ENCODE results near the gene ACTL10.

ACTL10 gene

DNA sequence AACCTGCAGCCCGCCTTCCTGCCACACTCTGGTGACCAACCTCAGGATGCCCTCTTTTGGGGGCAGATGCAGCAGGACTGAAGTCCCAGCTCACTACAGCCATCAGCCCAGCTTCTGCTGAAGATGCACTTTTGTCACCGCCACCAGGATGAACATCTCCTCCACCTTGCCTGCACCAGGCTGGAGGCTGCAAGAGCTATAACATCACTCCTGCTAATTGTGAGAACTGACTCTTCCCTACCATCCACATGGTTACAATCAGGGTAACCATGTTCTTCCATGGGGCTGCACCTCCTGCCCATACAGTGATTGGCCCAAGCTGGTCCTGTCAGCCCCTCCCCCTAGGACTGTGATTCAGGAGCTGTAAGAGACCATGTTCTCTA is 2.0 kb upstream of the ACTL10 start:
- DNase-seq = no peak

DNA sequence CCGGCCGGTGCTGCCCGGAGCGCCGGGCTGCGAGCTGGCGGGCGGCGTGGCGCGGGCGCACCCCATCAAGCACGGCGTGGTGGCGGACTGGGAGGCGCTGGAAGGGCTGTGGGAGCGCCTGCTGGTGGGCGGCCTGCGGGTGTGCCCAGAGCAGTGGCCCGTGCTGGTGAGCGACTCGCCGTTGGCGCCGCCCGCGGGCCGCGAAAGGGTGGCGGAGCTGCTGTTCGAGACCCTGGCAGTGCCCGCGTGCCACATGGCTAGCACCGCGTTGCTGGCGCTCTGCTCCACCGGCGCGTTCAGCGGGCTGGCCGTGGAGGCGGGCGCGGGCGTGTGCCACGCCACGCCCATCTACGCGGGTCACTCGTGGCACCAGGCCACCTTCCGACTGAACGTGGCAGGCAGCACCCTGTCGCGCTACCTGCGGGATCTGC is 517 bp downstream of the ACTL10 start:
- DNase-seq = no peak

DNA sequence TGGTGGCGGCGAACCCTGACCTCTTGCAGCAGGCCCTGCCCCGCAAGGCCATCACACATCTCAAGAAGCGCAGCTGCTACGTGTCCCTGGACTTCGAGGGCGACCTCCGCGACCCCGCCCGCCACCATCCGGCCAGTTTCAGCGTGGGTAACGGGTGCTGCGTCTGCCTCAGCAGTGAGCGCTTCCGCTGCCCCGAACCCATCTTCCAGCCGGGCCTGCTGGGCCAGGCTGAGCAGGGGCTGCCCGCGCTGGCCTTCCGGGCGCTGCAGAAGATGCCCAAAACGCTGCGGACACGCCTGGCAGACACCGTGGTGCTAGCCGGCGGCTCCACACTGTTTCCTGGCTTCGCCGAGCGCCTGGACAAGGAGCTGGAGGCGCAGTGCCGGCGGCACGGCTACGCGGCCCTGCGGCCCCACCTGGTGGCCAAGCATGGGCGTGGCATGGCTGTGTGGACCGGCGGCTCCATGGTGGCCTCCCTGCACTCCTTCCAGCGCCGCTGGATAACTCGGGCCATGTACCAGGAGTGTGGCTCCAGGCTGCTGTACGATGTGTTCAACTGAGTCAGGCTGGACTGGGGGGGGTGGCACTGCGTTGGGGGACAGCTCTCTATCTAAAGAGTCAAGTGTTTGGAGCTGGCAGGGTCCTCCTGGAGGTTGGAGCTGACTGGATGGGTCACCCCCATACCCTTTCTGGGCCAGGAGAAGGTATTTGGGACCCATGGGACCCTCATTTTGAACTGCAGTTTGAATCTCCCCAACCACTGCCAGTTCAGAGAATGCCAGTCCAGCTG is 1.1 kb downstream of the ACTL10 start:
- DNase-seq = peak; percentile 83

- no peak for DNase-seq
These were observed 1.9 kb downstream of the ACTL10 start for GRCh38 chr20:33668466-33669155.

GRCh38 chr20:33669224-33669623 is 2.5 kb downstream of the ACTL10 start:
- no peak for DNase-seq

GRCh38 chr20:33669873-33670640 is 3.3 kb downstream of the ACTL10 start:
- no peak for DNase-seq

GRCh38 chr20:33670715-33671499 is 4.2 kb downstream of the ACTL10 start:
- DNase-seq = no peak

DNA sequence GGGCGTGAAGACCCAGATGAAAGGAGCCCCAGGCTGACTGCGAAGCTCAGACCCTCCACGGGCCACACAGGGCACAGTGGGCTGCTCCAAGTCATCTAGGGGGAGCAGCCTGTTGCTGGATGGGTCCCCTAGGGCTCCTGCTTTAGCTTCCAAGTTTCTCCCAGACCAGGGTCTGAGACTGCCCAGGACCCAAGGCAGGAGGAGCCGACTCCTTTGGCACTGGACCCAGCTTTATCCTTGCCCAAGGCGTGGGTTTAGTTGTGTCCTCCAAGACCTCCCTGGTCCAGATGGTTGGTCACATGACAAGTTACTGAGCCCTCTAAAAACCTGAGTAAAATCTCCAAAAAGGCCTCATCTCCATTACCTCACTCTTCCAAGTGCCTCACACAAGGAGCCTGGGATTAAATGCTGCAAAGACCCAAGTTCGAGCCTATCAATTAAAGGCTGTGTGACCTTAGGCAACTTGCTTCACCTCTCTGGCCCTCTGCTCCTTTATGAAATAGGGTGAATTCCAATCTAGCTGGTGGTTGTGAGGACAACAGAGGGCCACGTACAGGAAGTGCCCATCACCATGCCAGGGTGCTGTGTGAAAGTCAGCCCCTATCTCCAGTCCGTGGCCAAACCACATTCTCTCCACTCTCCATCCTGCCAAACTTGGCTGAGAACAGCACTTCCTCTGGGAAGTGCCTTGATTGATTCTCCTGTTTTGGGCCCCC is 5.0 kb downstream of the ACTL10 start:
- no peak for DNase-seq

DNA sequence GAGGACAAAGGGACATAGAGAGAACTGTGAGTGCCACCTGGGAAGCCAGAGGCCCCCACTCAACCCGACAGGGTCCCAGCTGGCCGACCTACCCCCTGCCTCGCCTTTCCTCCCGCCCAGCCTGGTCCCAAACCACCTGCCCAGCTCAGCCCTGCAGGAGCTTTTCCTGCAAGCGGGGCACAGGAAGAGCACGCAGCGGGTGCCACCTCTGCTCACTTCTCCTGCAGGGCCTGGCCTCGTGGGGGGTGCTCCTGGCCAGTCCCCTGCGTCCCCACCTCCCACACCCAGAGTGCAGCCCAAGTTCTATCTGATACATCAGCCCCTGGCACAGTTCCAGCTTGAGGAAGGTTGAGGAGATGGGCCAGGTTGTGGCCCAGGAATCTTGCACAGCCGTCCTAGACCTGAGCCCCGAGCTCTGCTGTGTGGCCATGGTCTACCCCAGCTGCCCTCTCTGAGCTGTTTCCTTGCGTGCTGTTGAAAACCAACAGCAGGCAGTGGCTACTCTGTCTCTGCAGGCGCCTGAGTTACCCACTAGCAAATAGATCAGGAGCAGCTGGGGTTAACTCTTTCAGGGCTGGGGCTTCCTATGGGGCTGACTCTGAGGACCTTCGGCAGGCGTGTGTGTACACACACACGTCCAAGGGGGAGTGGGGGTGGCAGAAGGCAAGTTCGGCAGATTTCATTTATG is 5.8 kb downstream of the ACTL10 start:
- no peak for DNase-seq

- DNase-seq = no peak
These were observed 6.3 kb downstream of the ACTL10 start for GRCh38 chr20:33673114-33673409.

GRCh38 chr20:33673410-33674293 is 6.9 kb downstream of the ACTL10 start:
- DNase-seq = peak; percentile 24

GRCh38 chr20:33674294-33675135 is 7.8 kb downstream of the ACTL10 start, which contains the start of gene NECAB3:
Gene NECAB3 (minus strand): TSS chr20:33674428. CDS start chr20:33674352, 76 bp downstream.
- DNase-seq = peak; percentile 78

- DNase-seq = no peak
These were observed 8.6 kb downstream of the ACTL10 start for GRCh38 chr20:33675136-33675959.

DNA sequence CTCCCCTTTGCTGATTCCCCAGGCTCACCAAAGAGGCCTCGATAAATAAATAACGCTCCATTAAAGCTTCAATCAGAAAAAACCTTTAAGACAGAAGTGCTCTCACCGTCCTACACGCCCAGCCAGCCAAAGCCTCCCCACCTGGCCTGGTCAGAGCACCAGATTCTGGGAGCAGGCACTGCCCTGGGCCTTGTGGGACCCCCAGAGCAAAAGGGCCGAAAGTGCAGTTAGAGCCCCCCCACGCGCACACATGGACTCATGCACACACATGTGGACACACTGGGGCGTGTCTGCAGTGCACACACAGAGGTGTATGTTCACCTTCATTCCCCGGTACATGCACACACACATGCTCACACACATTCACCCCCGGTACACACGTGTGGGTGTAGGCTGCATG is 9.4 kb downstream of the ACTL10 start:
- DNase-seq = no peak

DNA sequence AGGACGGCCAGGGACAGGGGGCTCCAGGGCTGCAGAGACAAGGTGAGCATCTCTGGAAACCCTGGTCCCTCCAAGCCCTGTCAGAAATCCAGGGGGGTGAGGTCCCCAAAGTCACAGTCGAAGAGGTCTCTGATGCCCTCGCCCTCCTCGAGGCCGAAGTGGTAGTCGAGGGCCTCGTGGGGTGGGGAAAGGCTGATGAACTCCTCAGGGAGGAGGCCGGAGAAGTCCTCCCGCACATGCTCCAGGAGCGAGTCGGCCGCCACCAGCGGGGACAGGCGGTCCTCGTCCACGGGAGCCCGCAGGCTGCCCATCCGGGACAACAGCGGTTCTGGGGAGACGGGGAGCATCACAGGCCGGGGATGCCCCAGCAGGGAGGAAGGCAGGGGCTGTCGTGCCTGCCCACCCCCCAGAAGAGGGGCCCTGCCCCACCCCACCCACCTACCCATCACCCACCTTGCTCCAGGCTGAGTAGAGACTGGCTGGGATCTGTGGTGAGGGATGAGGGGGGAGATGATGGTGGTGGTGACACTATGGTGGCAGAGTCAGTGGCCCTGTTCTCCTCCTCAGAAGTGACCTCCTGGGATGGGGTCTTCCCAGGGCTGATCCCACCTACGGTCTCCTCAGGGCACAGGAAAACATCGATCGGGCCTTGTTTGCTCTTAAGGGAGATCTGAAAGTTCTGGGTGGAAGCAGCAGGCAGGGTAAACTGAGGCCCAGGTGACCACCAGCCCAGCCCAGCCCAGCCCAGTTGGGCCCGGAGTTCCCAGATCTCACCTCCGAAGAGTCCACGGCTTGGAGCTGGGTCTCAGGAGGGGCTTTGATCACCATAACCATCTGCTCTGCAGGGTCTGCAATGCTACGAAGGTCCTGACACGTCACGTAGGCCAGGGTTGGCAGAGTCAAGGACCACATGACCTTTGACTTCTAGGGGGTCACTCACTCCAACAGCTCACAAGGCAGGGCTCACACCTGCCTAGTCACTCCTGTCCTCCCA is 10.2 kb downstream of the ACTL10 start:
- no peak for DNase-seq

DNA sequence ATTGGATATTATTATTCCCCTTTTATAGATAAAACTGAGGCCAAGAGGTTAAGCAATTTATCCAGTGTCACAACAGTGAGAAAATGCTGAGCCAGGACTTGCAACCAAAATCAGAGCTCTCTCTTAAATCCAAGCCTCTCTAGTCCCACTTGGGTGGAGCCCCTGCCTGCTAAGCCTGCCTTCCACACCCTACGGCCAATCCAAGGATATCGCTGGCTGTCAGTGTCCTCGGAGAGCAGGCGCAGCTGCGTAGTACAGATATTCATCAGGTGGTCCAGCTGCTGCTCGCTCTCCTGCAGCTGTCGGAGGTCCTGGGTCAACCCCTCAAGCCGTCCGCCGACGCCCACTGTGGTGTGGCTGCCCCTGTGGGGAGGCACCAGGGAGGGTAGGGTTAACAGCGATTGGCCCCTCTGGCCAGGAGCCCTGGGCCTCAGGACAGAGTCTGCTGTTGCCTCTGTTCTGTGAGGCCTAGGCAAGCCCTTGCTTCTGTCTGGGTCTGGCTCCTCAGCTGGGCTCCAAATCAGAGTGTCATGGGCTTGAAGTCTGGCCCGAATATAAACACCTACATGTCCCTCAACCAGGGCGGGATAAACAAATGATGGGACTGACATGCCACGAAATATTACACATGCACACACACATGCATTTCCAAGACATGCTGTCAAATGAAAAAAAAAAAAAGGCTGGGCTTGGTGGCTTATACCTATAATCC is 11.4 kb downstream of the ACTL10 start:
- no peak for DNase-seq

Measured in suppressor macrophage treated with lipopolysaccharide for 4 hours (primary cell).